DOHH2 (cell line): Measurements from ENCODE around the gene TFF1.

Experiments used
- H3F3A ChIP-seq: fragments of 200-600 bp; sonication (generic), shearing (Covaris generic); 2 replicates; pipeline ENCODE4 v1.6.0; 2016; ENCODE audit warnings: antibody characterized with exemption, mild to moderate bottlenecking; ENCODE audit not compliant: control insufficient read depth, insufficient read depth
- H3K27ac ChIP-seq: fragments of 200-600 bp; sonication (generic); 2 replicates; pipeline ENCODE4 v1.5.1; 2014; ENCODE audit warnings: low read depth, mild to moderate bottlenecking, low read length, moderate library complexity
- H3K27me3 ChIP-seq: fragments of 200-600 bp; sonication (generic); 2 replicates; pipeline ENCODE4 v1.6.1; 2014; ENCODE audit warnings: mild to moderate bottlenecking, low read length, mixed read lengths; ENCODE audit not compliant: control insufficient read depth
- H3K36me3 ChIP-seq: fragments of 200-600 bp; sonication (generic); 2 replicates; pipeline ENCODE4 v1.6.1; 2014; ENCODE audit warnings: mild to moderate bottlenecking, low read length, moderate library complexity, mixed read lengths; ENCODE audit not compliant: control insufficient read depth
- H3K4me1 ChIP-seq: fragments of 200-600 bp; sonication (generic); 2 replicates; pipeline ENCODE4 v1.6.1; 2014; ENCODE audit warnings: mild to moderate bottlenecking, low read length, mixed read lengths; ENCODE audit not compliant: control insufficient read depth
- H3K4me2 ChIP-seq: fragments of 200-600 bp; sonication (generic); 2 replicates; pipeline ENCODE4 v1.6.0; 2014; ENCODE audit warnings: mild to moderate bottlenecking, low read length, moderate library complexity
- H3K4me3 ChIP-seq: fragments of 200-600 bp; sonication (generic); 2 replicates; pipeline ENCODE4 v1.5.1; 2014; ENCODE audit warnings: mild to moderate bottlenecking, low read length, mixed read lengths
- H3K79me2 ChIP-seq: fragments of 200-600 bp; sonication (generic); 2 replicates; pipeline ENCODE4 v1.6.1; 2014; ENCODE audit warnings: mild to moderate bottlenecking, low read length, mixed read lengths; ENCODE audit not compliant: control insufficient read depth
- H3K9me2 ChIP-seq: fragments of 200-600 bp; sonication (generic); replicated peaks from 2 replicates; pipeline ENCODE4 v1.6.1; 2014; ENCODE audit warnings: mild to moderate bottlenecking, low read length, mixed read lengths; ENCODE audit not compliant: control insufficient read depth
- H3K9me3 ChIP-seq: fragments of 200-600 bp; sonication (generic); 2 replicates; pipeline ENCODE4 v1.6.1; 2014; ENCODE audit warnings: antibody characterized with exemption, low read length, mixed read lengths; ENCODE audit not compliant: control insufficient read depth, insufficient read depth
- H4K20me1 ChIP-seq: fragments of 200-600 bp; sonication (generic); 2 replicates; pipeline ENCODE4 v1.6.0; 2014; ENCODE audit warnings: low read depth, mild to moderate bottlenecking, antibody characterized with exemption, low read length, moderate library complexity; ENCODE audit not compliant: control insufficient read depth, insufficient read depth
- CTCF ChIP-seq: fragments of 200-600 bp; sonication (generic); IDR thresholded peaks from one replicate; pipeline ENCODE4 v1.5.1; 2014; ENCODE audit warnings: antibody characterized with exemption, mild to moderate bottlenecking, low read depth, low read length; ENCODE audit not compliant: poor library complexity, severe bottlenecking
- EZH2phosphoT487 ChIP-seq: fragments of 200-600 bp; sonication (generic); IDR thresholded peaks from 2 replicates; pipeline ENCODE4 v1.6.1; 2017; ENCODE audit warnings: borderline replicate concordance, mild to moderate bottlenecking, antibody characterized with exemption, low read length, moderate library complexity, mixed read lengths

The TFF1 gene

DNA sequence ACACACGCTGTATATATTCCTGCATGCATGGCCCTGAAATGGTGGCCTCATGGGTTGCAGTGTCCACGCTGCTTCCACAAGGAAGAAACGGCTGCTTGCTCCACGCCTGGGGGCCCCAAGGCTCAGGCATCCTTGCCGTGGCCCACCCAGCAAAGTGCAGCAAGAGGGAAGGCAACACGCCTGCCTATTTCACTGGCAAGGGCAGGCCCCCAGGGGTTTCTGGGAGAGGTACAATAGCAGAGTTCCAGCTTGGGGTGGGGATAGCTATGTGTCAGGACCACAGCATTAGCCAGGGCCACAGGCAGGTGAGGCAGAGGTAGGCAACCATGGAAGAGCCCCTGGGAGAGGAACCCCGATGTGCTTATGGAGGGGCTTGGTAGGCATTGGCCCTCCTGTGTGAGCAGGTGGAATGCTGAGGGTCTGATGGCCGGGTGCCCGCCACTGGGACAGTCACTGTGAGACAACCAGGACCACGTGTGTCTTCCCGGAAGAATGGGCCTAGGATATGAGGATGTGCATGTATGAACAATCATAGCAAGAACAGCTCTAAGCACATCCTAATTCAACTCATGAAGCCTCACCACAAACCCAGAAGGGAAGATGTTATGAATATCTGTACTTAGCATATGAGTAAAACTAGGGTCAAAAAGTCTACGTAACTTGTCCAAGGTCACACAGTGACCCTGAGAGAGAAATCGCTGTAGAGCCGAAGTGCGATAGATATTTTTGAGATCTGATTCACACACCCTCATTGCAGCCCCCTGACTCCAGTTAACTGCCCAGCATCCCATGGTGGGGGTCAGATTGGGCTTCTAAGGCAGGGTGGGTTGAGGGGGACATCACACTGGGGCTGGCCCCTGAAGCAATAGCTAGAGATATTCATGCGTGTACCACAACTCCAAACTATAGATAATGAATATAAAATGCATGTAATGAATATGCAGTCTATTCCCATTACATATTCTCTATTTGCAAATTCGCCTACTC is 27.3 kb downstream of the TFF1 start:
- Histone ChIP-seq H3K36me3 (no peaks in the 10 kb centered on the region), H3K27ac (no peak overlapping the region), H3K4me1 (peaks cover 6% of the 10 kb centered on the region; the same call in 1 of the 2 replicates), H3K4me3 (no peak overlapping the region), H3K4me2 (no peak overlapping the region), H3K9me2 (no peaks in the 10 kb centered on the region), H3F3A (peaks cover 5% of the 10 kb centered on the region; the same call in 1 of the 2 replicates), H4K20me1 (no peaks in the 10 kb centered on the region), H3K27me3 (peaks cover 15% of the 10 kb centered on the region), H3K79me2 (no peaks in the 10 kb centered on the region), H3K9me3 (no peaks in the 10 kb centered on the region)
- TF ChIP-seq EZH2phosphoT487 (no peak), CTCF (no peak)

- H3K9me3 ChIP-seq: no peaks in the 10 kb centered on the region
- H3K27me3 ChIP-seq: peaks cover 15% of the 10 kb centered on the region
- peaks cover 5% of the 10 kb centered on the region; the same call in 1 of the 2 replicates for H3F3A ChIP-seq
- no peaks in the 10 kb centered on the region for H3K36me3 ChIP-seq
- peak; percentile 68 for TF ChIP-seq CTCF
- TF ChIP-seq EZH2phosphoT487: no peak
- no peaks in the 10 kb centered on the region for H3K9me2 ChIP-seq
- no peak overlapping the region for H3K27ac ChIP-seq
- H3K79me2 ChIP-seq: no peaks in the 10 kb centered on the region
- H3K4me3 ChIP-seq: no peak overlapping the region
- peaks cover 6% of the 10 kb centered on the region; the same call in 1 of the 2 replicates for H3K4me1 ChIP-seq
- H4K20me1 ChIP-seq: no peaks in the 10 kb centered on the region
- no peak overlapping the region; the same call in 1 of the 2 replicates for H3K4me2 ChIP-seq
These were observed 28.3 kb downstream of the TFF1 start for GRCh38 chr21:42337830-42338728.

- Histone ChIP-seq H3K36me3 (no peaks in the 10 kb centered on the region), H3K4me3 (no peak overlapping the region), H3F3A (peaks cover 5% of the 10 kb centered on the region; the same call in 1 of the 2 replicates), H3K9me3 (no peaks in the 10 kb centered on the region), H3K4me2 (no peak overlapping the region), H3K9me2 (no peaks in the 10 kb centered on the region), H3K79me2 (no peaks in the 10 kb centered on the region), H3K27ac (no peak overlapping the region), H4K20me1 (no peaks in the 10 kb centered on the region), H3K4me1 (peaks cover 6% of the 10 kb centered on the region; the same call in 1 of the 2 replicates), H3K27me3 (peaks cover 16% of the 10 kb centered on the region)
- TF ChIP-seq CTCF: no peak
- TF ChIP-seq EZH2phosphoT487: no peak
These were observed 29.1 kb downstream of the TFF1 start for GRCh38 chr21:42337276-42337675.
